HepG2 (cell line): ENCODE data around the gene SERINC1. TPM values are rescaled to one million over a fixed set of nuclear protein-coding genes. Genes with fewer than 3 reads are reported as not detected.
A peak's percentile ranks its signal among the peaks of the same experiment; 100 is the strongest.

Experiments used
- AKNA ChIP-seq: sonication (generic); formaldehyde crosslinking; IDR thresholded peaks from 2 replicates; pipeline ENCODE4 v1.4.0; 2020; ENCODE audit warnings: missing genetic modification reagents, borderline replicate concordance
- CC2D1A ChIP-seq: sonication (generic); formaldehyde crosslinking; IDR thresholded peaks from 2 replicates; pipeline ENCODE4 v1.8.1; 2023; ENCODE audit warnings: mild to moderate bottlenecking, missing genetic modification reagents
- DMAP1 ChIP-seq: IDR thresholded peaks from 2 replicates; pipeline ENCODE4 v1.6.1; 2016
- KMT2B ChIP-seq: IDR thresholded peaks from 2 replicates; pipeline ENCODE4 v1.6.1; 2016; ENCODE audit warnings: missing genetic modification reagents, missing compliant biosample characterization
- MEIS2 ChIP-seq: sonication (generic); formaldehyde crosslinking; IDR thresholded peaks from 2 replicates; pipeline ENCODE4 v1.9.0; 2021; ENCODE audit warnings: mild to moderate bottlenecking, missing genetic modification reagents
- MTA1 ChIP-seq: sonication (generic); formaldehyde crosslinking; IDR thresholded peaks from 2 replicates; pipeline ENCODE4 v1.4.0; 2020; ENCODE audit warnings: missing genetic modification reagents, mild to moderate bottlenecking, borderline replicate concordance
- PHF5A ChIP-seq: IDR thresholded peaks from one replicate; pipeline ENCODE4 v1.6.1; 2018; ENCODE audit warnings: low read depth, missing genetic modification reagents; ENCODE audit not compliant: unreplicated experiment
- RBAK ChIP-seq: sonication (generic); formaldehyde crosslinking; IDR thresholded peaks from 2 replicates; pipeline ENCODE4 v1.5.1; 2020; ENCODE audit warnings: mild to moderate bottlenecking, missing genetic modification reagents
- SETDB1 ChIP-seq: sonication (generic); formaldehyde crosslinking; IDR thresholded peaks from 2 replicates; pipeline ENCODE4 v1.5.1; 2020; ENCODE audit warnings: missing genetic modification reagents, mild to moderate bottlenecking, borderline replicate concordance
- SMAD1 ChIP-seq: sonication (generic); formaldehyde crosslinking; IDR thresholded peaks from 2 replicates; pipeline ENCODE4 v1.4.0; 2020; ENCODE audit warnings: missing genetic modification reagents, low read depth, mild to moderate bottlenecking, borderline replicate concordance
- ZIK1 ChIP-seq: sonication (generic); formaldehyde crosslinking; IDR thresholded peaks from 2 replicates; pipeline ENCODE4 v1.5.0; 2020; ENCODE audit warnings: mild to moderate bottlenecking, low read depth, missing genetic modification reagents, borderline replicate concordance
- ZMYM3 ChIP-seq: sonication (generic); formaldehyde crosslinking; IDR thresholded peaks from 2 replicates; pipeline ENCODE4 v1.5.1; 2020; ENCODE audit warnings: mild to moderate bottlenecking, missing genetic modification reagents
- ZNF280D ChIP-seq: sonication (generic); formaldehyde crosslinking; IDR thresholded peaks from 2 replicates; pipeline ENCODE4 v1.5.1; 2020; ENCODE audit warnings: mild to moderate bottlenecking, missing genetic modification reagents
- ZNF33B ChIP-seq: sonication (generic); formaldehyde crosslinking; IDR thresholded peaks from 2 replicates; pipeline ENCODE4 v1.5.1; 2020; ENCODE audit warnings: mild to moderate bottlenecking, missing genetic modification reagents
- ZNF468 ChIP-seq: sonication (generic); formaldehyde crosslinking; IDR thresholded peaks from 2 replicates; pipeline ENCODE4 v1.8.0; 2022; ENCODE audit warnings: mild to moderate bottlenecking, moderate library complexity, missing genetic modification reagents
- ZNF703 ChIP-seq: sonication (generic); formaldehyde crosslinking; IDR thresholded peaks from 2 replicates; pipeline ENCODE4 v1.5.1; 2020; ENCODE audit warnings: missing genetic modification reagents, mild to moderate bottlenecking, moderate library complexity, borderline replicate concordance
- ZNF710 ChIP-seq: sonication (generic); formaldehyde crosslinking; IDR thresholded peaks from 2 replicates; pipeline ENCODE4 v1.5.0; 2020; ENCODE audit warnings: mild to moderate bottlenecking, missing genetic modification reagents, borderline replicate concordance
- polyA plus RNA-seq, 8 experiments: library from polyadenylated mRNA; depleted of rRNA in 3 of 8; stranded (reverse) in 7 of 8; unstranded in 1 of 8; fragments of >200 nt; fragmentation: Illumina TruSeq in 4 of 8; extraction: Trizol in 4 of 8; gene quantifications; 2 replicates each; pipeline versions ENCODE4 v1.2.1 to v1.2.3, GENCODE V29; 2011 to 2016; ENCODE audit warnings: low read depth in 4 of 8, missing spikeins in 1 of 8, mixed read lengths in 1 of 8; ENCODE audit not compliant: insufficient read depth in 1 of 8
- total RNA-seq, 5 experiments: library from RNA; depleted of rRNA; stranded (reverse); fragments of >200 nt; fragmentation: Illumina TruSeq; extraction: Trizol; gene quantifications; 2 replicates each; pipeline ENCODE4 v1.2.3, GENCODE V29; 2016; ENCODE audit warnings: low read depth in 1 of 5

Gene SERINC1
- total and polyA plus RNA-seq, 2 of the 13 experiments (the other 11 are each of a cell fraction or from before 2014, with no cell fraction given), result 93.5 to 112 TPM

- TF ChIP-seq KMT2B (CRISPR knock-in tag), result peak; percentile 96
- no peak for TF ChIP-seq SETDB1 (CRISPR knock-in tag)
- no peak for TF ChIP-seq ZMYM3
- no peak for TF ChIP-seq ZNF703 (CRISPR knock-in tag)
- TF ChIP-seq ZNF468 (CRISPR knock-in tag), result peak; percentile 96
- peak; percentile 64; the same call in 1 of the 2 replicates for TF ChIP-seq ZNF280D (CRISPR knock-in tag)
- peak; percentile 29; the same call in 1 of the 2 replicates for TF ChIP-seq MEIS2
- TF ChIP-seq ZIK1 (CRISPR knock-in tag), result no peak; the same call in 1 of the 2 replicates
- TF ChIP-seq MTA1 (CRISPR knock-in tag), result peak; percentile 78; the same call in 1 of the 2 replicates
- TF ChIP-seq CC2D1A (CRISPR knock-in tag), result 0 out of 2 replicates have a peak, but pooled peaks have one; percentile 50
- TF ChIP-seq ZNF33B (CRISPR knock-in tag), result no peak
- peak; percentile 27 for TF ChIP-seq PHF5A (CRISPR knock-in tag)
- 0 out of 2 replicates have a peak, but pooled peaks have one; percentile 31 for TF ChIP-seq ZNF710 (CRISPR knock-in tag)
- 0 out of 2 replicates have a peak, but pooled peaks have one; percentile 57 for TF ChIP-seq AKNA (CRISPR knock-in tag)
- TF ChIP-seq SMAD1, result peak; percentile 78; the same call in 1 of the 2 replicates
- peak; percentile 92; the same call in 1 of the 2 replicates for TF ChIP-seq DMAP1 (CRISPR knock-in tag)
- no peak for TF ChIP-seq RBAK
These were observed at the start of gene SERINC1 (continued) for GRCh38 chr6:122471107-122472021.
